Measurements from ENCODE around the gene FBXO24. TPM values are rescaled to one million over a fixed set of nuclear protein-coding genes. Genes with fewer than 3 reads are reported as not detected.

FBXO24 gene
- total and polyA plus RNA-seq, 9 of the 15 experiments (the other 6 are each of a cell fraction or from before 2014, with no cell fraction given): 0.17 to 0.95 (median 0.50) TPM

DNA sequence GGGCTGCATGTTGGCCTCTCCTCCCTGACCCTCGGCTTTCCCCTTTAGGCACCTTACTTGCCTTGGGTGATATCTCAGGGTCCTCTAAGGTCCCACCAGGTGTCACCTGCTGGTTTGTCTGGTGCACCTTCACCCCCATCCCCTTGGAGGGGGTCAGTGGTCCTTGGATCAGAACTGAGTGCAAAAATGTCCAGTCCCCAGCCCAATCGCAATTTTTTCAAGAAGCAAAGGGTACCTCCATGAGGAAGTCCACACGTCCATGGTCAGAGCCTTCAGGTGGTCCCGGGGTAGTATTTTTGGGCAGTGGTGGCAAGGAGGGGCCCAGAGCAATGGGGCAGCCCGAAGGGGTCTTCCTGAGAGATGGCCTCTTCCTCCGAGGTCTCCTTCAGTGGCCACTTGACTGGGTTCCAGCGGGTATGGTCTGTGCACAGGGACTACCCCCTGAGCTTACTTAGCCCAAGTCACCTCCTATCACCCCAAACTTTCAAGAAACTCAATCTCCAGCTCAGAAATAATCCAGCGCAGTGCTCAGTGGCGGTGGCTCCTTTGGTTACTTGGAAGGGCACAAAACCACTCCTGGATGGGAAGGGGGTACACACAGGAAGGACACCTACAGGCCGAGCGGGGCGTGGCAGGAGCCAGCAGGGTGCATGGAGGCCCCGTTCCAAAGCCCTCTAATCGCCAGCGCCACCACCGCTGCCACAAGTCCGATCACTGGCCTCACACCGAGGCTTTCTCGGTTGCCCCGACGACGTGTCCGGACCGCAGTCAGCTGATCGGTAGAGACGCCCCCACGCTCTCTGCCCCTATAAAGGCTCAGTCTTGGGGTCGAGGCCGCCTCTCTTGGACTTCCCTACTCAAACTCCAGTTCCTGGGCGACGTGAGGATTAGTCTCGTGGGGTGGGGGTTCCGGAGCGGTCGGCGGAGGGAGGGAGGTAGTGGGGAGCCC lies 17.0 kb upstream of the FBXO24 start (continued):
- TF ChIP-seq TFAM (CRISPR knock-in tag; conservative IDR thresholded peaks at IDR 0.05) (no peak), CREB3 (tag; conservative IDR thresholded peaks at IDR 0.05; ENCODE audit: low read depth) (no peak), DDX20 (tag; IDR thresholded peaks at IDR 0.05; ENCODE audit: low read depth) (no peak), E2F6 (IDR thresholded peaks at IDR 0.05; ENCODE audit: borderline replicate concordance in 1 of 2, extremely low read depth in 1 of 2, insufficient read depth in 1 of 2, insufficient read length in 1 of 2, low read depth in 1 of 2, low read length in 1 of 2, poor library complexity in 1 of 2, severe bottlenecking in 1 of 2) (peak in 1 of 2 experiments; percentile 25), DACH1 (IDR thresholded peaks at IDR 0.05; ENCODE audit: partially characterized antibody) (peak; percentile 81), CC2D1A (IDR thresholded peaks at IDR 0.05) (0 out of 2 replicates have a peak, but pooled peaks have one; percentile 17), ZNF239 (CRISPR knock-in tag; IDR thresholded peaks at IDR 0.05) (no peak), BDP1 (IDR thresholded peaks at IDR 0.05; ENCODE audit: insufficient read depth, insufficient read length) (no peak), FOXK2 (conservative IDR thresholded peaks at IDR 0.05 in 1 of 2, IDR thresholded peaks at IDR 0.05 in 1 of 2; ENCODE audit: low read depth in 2 of 2) (no peak; a peak in 1 of 4 replicates), ZNF274 (IDR thresholded peaks at IDR 0.05; ENCODE audit: borderline replicate concordance, low read depth, low read length) (no peak), MXI1 (IDR thresholded peaks at IDR 0.05; ENCODE audit: low read depth, low read length) (no peak), USF2 (CRISPR knock-in tag; IDR thresholded peaks at IDR 0.05) (peak; percentile 36; the same call in 1 of the 2 replicates), ZNF3 (CRISPR knock-in tag; IDR thresholded peaks at IDR 0.05) (no peak), FOXJ2 (tag; IDR thresholded peaks at IDR 0.05) (no peak), BRF1 (IDR thresholded peaks at IDR 0.05; ENCODE audit: borderline replicate concordance, extremely low read depth, insufficient read length) (no peak), GTF3C2 (IDR thresholded peaks at IDR 0.05; ENCODE audit: borderline replicate concordance, extremely low read depth, insufficient read length) (no peak), HCFC1 (IDR thresholded peaks at IDR 0.05; ENCODE audit: low read depth, low read length) (no peak)
- TF ChIP-seq, protein P1, sequence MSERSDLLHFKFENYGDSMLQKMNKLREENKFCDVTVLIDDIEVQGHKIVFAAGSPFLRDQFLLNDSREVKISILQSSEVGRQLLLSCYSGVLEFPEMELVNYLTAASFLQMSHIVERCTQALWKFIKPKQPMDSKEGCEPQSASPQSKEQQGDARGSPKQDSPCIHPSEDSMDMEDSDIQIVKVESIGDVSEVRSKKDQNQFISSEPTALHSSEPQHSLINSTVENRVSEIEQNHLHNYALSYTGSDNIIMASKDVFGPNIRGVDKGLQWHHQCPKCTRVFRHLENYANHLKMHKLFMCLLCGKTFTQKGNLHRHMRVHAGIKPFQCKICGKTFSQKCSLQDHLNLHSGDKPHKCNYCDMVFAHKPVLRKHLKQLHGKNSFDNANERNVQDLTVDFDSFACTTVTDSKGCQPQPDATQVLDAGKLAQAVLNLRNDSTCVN (CRISPR knock-in tag; IDR thresholded peaks at IDR 0.05): no peak
